Astrocyte of the spinal cord (primary cell): Measurements from ENCODE around the gene LSM3.

ENCODE experiments used
- DNase-seq: peaks from one replicate; pipeline ENCODE4 v3.0.0; 2011; ENCODE audit warnings: low read depth, low spot score
- H3K4me3 ChIP-seq: 2 replicates; pipeline ENCODE4 v1.5.1; 2011; ENCODE audit warnings: low read depth, mild to moderate bottlenecking, low read length, moderate library complexity
- CTCF ChIP-seq: IDR thresholded peaks from 2 replicates; pipeline ENCODE4 v1.5.1; 2012; ENCODE audit warnings: low read depth, mild to moderate bottlenecking, low read length, inconsistent platforms
- in situ Hi-C: cut with HindIII; loops from 2 replicates; pipeline ENCODE4 v1.10.0; 2017; ENCODE audit warnings: low sequenced_read_pairs

The LSM3 gene

GRCh38 chr3:14178247-14179113 lies at the start of gene LSM3, which contains the start of gene XPC:
Gene LSM3, plus strand, starts transcription at chr3:14178817. Its CDS starts 44 bp downstream, at chr3:14178861.
Gene XPC, minus strand, starts transcription at chr3:14178601. Its CDS starts 33 bp downstream, at chr3:14178568.
- peak within 1 kb of the TSS; percentile 95 for H3K4me3 ChIP-seq
- no peak for TF ChIP-seq CTCF
- in situ Hi-C loops: no loop called here
- DNase-seq: peak; percentile 99

- no peak for TF ChIP-seq CTCF
- no peak overlapping the region for H3K4me3 ChIP-seq
- DNase-seq: no peak
- in situ Hi-C loops: no loop called here
These were observed 49.3 kb upstream of the LSM3 start for GRCh38 chr3:14129296-14129695.

GRCh38 chr3:14130230-14130629 lies 48.4 kb upstream of the LSM3 start:
- in situ Hi-C loops: no loop called here
- DNase-seq: no peak
- TF ChIP-seq CTCF: no peak
- no peak overlapping the region for H3K4me3 ChIP-seq

- no peak for TF ChIP-seq CTCF
- no peak for DNase-seq
- no peak overlapping the region for H3K4me3 ChIP-seq
- in situ Hi-C loops: no loop called here
These were observed 47.9 kb upstream of the LSM3 start for GRCh38 chr3:14130707-14131106.

- TF ChIP-seq CTCF: no peak
- H3K4me3 ChIP-seq: no peak overlapping the region
- DNase-seq: no peak
- in situ Hi-C loops: no loop called here
These were observed 47.5 kb upstream of the LSM3 start for GRCh38 chr3:14131134-14131533.

- no peak for TF ChIP-seq CTCF
- in situ Hi-C loops: no loop called here
- no peak overlapping the region for H3K4me3 ChIP-seq
- DNase-seq: no peak
These were observed 46.5 kb upstream of the LSM3 start for GRCh38 chr3:14132120-14132519.
